ENCODE measurements around the gene TLN1. TPM values are rescaled to one million over a fixed set of nuclear protein-coding genes. Genes with fewer than 3 reads are reported as not detected.

The TLN1 gene
- total and polyA plus RNA-seq, 2 of the 4 experiments (the other 2 are of a cell fraction) = 228 to 346 TPM

DNA sequence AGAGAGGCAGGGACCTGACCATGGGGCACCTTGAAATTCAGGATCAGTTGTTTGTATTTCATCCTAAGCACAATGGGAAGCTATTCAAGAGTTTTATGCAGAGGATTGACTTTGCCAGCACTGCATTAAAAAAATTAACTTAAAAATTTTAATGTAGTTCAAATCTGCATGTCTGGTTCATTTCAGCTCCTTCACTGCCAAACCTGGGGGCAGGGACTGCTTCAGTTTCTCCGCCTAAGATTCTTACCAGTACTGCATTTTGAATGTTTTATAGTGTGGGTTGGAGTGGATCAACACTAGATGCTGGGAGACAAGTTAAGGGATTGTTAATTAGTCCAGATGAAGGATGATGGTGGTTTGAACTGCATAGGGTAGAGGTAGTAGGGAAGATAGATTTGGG is 37.8 kb upstream of the TLN1 start:
- dilution Hi-C loops (cut with HindIII; ENCODE audit: low sequenced_read_pairs, unreplicated experiment) (no loop called here), in situ Hi-C loops (cut with MboI; ENCODE audit: low sequenced_read_pairs) (no loop called here), intact Hi-C loops (cut with micrococcal nuclease) (no loop called here)
- H3K9me1 ChIP-seq (ENCODE audit: insufficient read depth, low read length) = no peaks in the 10 kb centered on the region
- TF ChIP-seq MAFK (IDR thresholded peaks at IDR 0.05; ENCODE audit: low read depth, low read length) = no peak
- no peak for TF ChIP-seq CHD1 (IDR thresholded peaks at IDR 0.05; ENCODE audit: low read depth, low read length)
- no peak for TF ChIP-seq FOS (IDR thresholded peaks at IDR 0.05; ENCODE audit: low read depth, low read length)
- no peak for TF ChIP-seq SMC3 (IDR thresholded peaks at IDR 0.05; ENCODE audit: low read depth, low read length)
- TF ChIP-seq CTCF (conservative IDR thresholded peaks at IDR 0.05; ENCODE audit: low read depth, low read length) = no peak
- no peak for TF ChIP-seq RFX5 (IDR thresholded peaks at IDR 0.05; ENCODE audit: low read depth, low read length)
- TF ChIP-seq BHLHE40 (IDR thresholded peaks at IDR 0.05; ENCODE audit: low read depth, low read length) = no peak
- TF ChIP-seq, protein P1, sequence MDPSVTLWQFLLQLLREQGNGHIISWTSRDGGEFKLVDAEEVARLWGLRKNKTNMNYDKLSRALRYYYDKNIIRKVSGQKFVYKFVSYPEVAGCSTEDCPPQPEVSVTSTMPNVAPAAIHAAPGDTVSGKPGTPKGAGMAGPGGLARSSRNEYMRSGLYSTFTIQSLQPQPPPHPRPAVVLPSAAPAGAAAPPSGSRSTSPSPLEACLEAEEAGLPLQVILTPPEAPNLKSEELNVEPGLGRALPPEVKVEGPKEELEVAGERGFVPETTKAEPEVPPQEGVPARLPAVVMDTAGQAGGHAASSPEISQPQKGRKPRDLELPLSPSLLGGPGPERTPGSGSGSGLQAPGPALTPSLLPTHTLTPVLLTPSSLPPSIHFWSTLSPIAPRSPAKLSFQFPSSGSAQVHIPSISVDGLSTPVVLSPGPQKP (IDR thresholded peaks at IDR 0.05; ENCODE audit: borderline replicate concordance, low read depth, low read length) = no peak
- TF ChIP-seq MAZ (IDR thresholded peaks at IDR 0.05; ENCODE audit: borderline replicate concordance, low read depth, low read length) = no peak
- no peak for TF ChIP-seq POLR2A (IDR thresholded peaks at IDR 0.05; ENCODE audit: low read depth, low read length)
- no peak for TF ChIP-seq RCOR1 (IDR thresholded peaks at IDR 0.05; ENCODE audit: insufficient replicate concordance, low read length)
- TF ChIP-seq MXI1 (IDR thresholded peaks at IDR 0.05; ENCODE audit: borderline replicate concordance, low read depth, low read length) = no peak
- H3K4me3 ChIP-seq (ENCODE audit: insufficient read depth, low read depth, low read length) = no peak overlapping the region
- ChIA-PET CTCF (no interaction called here), POLR2A (ENCODE audit: unreplicated experiment) (no interaction called here)
- H4K20me1 ChIP-seq (ENCODE audit: insufficient read depth, low read length) = no peaks in the 10 kb centered on the region
- no peaks in the 10 kb centered on the region for H3K79me1 ChIP-seq (ENCODE audit: low read depth in 1 of 2, low read length in 2 of 2)
- no peak overlapping the region for H2BK5ac ChIP-seq (ENCODE audit: low read depth, low read length, poor library complexity, severe bottlenecking)
- H2BK15ac ChIP-seq (ENCODE audit: low read depth, low read length) = no peak overlapping the region
- BruUV-seq (replicated peaks) = no TSS peak
- peaks cover 26% of the 10 kb centered on the region for H3K27me3 ChIP-seq (ENCODE audit: control insufficient read depth, insufficient read depth, low read length)
- no peak overlapping the region for H4K5ac ChIP-seq (ENCODE audit: low read depth, low read length)
- H3K4ac ChIP-seq (ENCODE audit: low read depth, low read length) = no peak overlapping the region
- H3K4me2 ChIP-seq (ENCODE audit: low read depth, low read length) = no peak overlapping the region
- no peak overlapping the region for H4K91ac ChIP-seq (ENCODE audit: insufficient read depth, low read depth, low read length)
- no peak overlapping the region for H2BK120ac ChIP-seq (ENCODE audit: low read depth, low read length)
- WGBS, 2 experiments (ENCODE audit: extremely low coverage in 2 of 2, insufficient read length in 1 of 2) = no CpG with 5 or more reads among the region's 1 CpG
- no peaks in the 10 kb centered on the region for H3K36me3 ChIP-seq (ENCODE audit: control insufficient read depth, insufficient read depth, low read length)
- no peak overlapping the region for H2BK20ac ChIP-seq (ENCODE audit: low read depth, low read length)
- no peak overlapping the region for H3K27ac ChIP-seq (ENCODE audit: insufficient read depth, low read length)
- no peak overlapping the region for H3K9ac ChIP-seq (ENCODE audit: low read depth, low read length)
- no peak overlapping the region for H2AK9ac ChIP-seq (replicated peaks; ENCODE audit: low read depth, low read length, poor library complexity)
- H2AK5ac ChIP-seq (ENCODE audit: low read depth, low read length) = no peak overlapping the region
- H3K18ac ChIP-seq (ENCODE audit: low read depth, low read length) = no peak overlapping the region
- no peak overlapping the region for H3K56ac ChIP-seq (ENCODE audit: extremely low read depth, insufficient read depth, low read length)
- no peak overlapping the region for H2AFZ ChIP-seq (replicated peaks; ENCODE audit: low read length, poor library complexity)
- no peak overlapping the region for H3K23ac ChIP-seq (ENCODE audit: low read depth, low read length)
- ATAC-seq (ENCODE audit: low read depth) = no peak
- H3K14ac ChIP-seq (replicated peaks; ENCODE audit: low read depth, low read length) = no peak overlapping the region
- no peaks in the 10 kb centered on the region for H3K9me3 ChIP-seq (ENCODE audit: control insufficient read depth, insufficient read depth, low read length)
- no peak for DNase-seq
- no peak overlapping the region for H4K8ac ChIP-seq (ENCODE audit: low read depth in 2 of 2, low read length in 2 of 2)
- H3K4me1 ChIP-seq (ENCODE audit: control insufficient read depth, insufficient read depth, low read length) = peaks cover 1% of the 10 kb centered on the region; the same call in 1 of the 2 replicates
